DND-41 (cell line): Measurements from ENCODE around the gene TMEM175.

Source experiments
- ATAC-seq: fragments of 200-7000 bp; cut with Tn5 transposase; 3 replicates; pipeline ENCODE4 v1.9.1; 2021; ENCODE audit warnings: low read depth; ENCODE audit not compliant: insufficient read depth
- DNase-seq: peaks from one replicate; pipeline ENCODE4 v3.0.0-alpha.2; 2020
- H2AFZ ChIP-seq: 2 replicates; pipeline ENCODE4 v1.6.0; 2012; ENCODE audit warnings: low read depth, low read length
- H3K27ac ChIP-seq: 2 replicates; pipeline ENCODE4 v1.5.1; 2012; ENCODE audit warnings: low read length, inconsistent platforms
- H3K27me3 ChIP-seq: fragments of 200-600 bp; sonication (generic); 2 replicates; pipeline ENCODE4 v1.6.0; 2012; ENCODE audit warnings: low read length, mild to moderate bottlenecking, inconsistent platforms; ENCODE audit not compliant: insufficient read depth, poor library complexity
- H3K36me3 ChIP-seq: 2 replicates; pipeline ENCODE4 v1.5.1; 2012; ENCODE audit warnings: low read length, inconsistent platforms; ENCODE audit not compliant: insufficient read depth
- H3K4me1 ChIP-seq: 2 replicates; pipeline ENCODE4 v1.5.1; 2012; ENCODE audit warnings: mild to moderate bottlenecking, low read length; ENCODE audit not compliant: insufficient read depth
- H3K4me2 ChIP-seq: 2 replicates; pipeline ENCODE4 v1.6.0; 2012; ENCODE audit warnings: mild to moderate bottlenecking, moderate library complexity, low read length, inconsistent platforms; ENCODE audit not compliant: insufficient read depth
- H3K4me3 ChIP-seq, 2 experiments: fragments of 200-600 bp in 1 of 2; shearing (Covaris generic) in 1 of 2; 2 replicates each; pipeline ENCODE4 v1.5.1; 2012 to 2016; ENCODE audit warnings: inconsistent platforms in 2 of 2, low read length in 2 of 2, mild to moderate bottlenecking in 2 of 2, low read depth in 1 of 2, moderate library complexity in 1 of 2
- H3K79me2 ChIP-seq: 2 replicates; pipeline ENCODE4 v1.6.0; 2012; ENCODE audit warnings: low read length, inconsistent platforms; ENCODE audit not compliant: insufficient read depth
- H3K9ac ChIP-seq: 2 replicates; pipeline ENCODE4 v1.6.0; 2012; ENCODE audit warnings: low read depth, mild to moderate bottlenecking, inconsistent platforms, low read length, moderate library complexity
- H3K9me3 ChIP-seq: 2 replicates; pipeline ENCODE4 v1.5.1; 2012; ENCODE audit warnings: low read length, moderate library complexity, mild to moderate bottlenecking, inconsistent platforms; ENCODE audit not compliant: insufficient read depth, severe bottlenecking
- H4K20me1 ChIP-seq: 2 replicates; pipeline ENCODE4 v1.6.0; 2012; ENCODE audit warnings: low read length; ENCODE audit not compliant: insufficient read depth
- CTCF ChIP-seq: IDR thresholded peaks from 2 replicates; pipeline ENCODE4 v1.5.1; 2012; ENCODE audit warnings: borderline replicate concordance, low read length, moderate library complexity, mild to moderate bottlenecking; ENCODE audit not compliant: poor library complexity, severe bottlenecking; ENCODE audit errors: extremely low read depth
- EZH2 ChIP-seq: IDR thresholded peaks from 3 replicates; pipeline ENCODE4 v1.6.1; 2012; ENCODE audit warnings: borderline replicate concordance, low read depth, mild to moderate bottlenecking, moderate library complexity, low read length, inconsistent platforms; ENCODE audit not compliant: severe bottlenecking

TMEM175 gene

DNA sequence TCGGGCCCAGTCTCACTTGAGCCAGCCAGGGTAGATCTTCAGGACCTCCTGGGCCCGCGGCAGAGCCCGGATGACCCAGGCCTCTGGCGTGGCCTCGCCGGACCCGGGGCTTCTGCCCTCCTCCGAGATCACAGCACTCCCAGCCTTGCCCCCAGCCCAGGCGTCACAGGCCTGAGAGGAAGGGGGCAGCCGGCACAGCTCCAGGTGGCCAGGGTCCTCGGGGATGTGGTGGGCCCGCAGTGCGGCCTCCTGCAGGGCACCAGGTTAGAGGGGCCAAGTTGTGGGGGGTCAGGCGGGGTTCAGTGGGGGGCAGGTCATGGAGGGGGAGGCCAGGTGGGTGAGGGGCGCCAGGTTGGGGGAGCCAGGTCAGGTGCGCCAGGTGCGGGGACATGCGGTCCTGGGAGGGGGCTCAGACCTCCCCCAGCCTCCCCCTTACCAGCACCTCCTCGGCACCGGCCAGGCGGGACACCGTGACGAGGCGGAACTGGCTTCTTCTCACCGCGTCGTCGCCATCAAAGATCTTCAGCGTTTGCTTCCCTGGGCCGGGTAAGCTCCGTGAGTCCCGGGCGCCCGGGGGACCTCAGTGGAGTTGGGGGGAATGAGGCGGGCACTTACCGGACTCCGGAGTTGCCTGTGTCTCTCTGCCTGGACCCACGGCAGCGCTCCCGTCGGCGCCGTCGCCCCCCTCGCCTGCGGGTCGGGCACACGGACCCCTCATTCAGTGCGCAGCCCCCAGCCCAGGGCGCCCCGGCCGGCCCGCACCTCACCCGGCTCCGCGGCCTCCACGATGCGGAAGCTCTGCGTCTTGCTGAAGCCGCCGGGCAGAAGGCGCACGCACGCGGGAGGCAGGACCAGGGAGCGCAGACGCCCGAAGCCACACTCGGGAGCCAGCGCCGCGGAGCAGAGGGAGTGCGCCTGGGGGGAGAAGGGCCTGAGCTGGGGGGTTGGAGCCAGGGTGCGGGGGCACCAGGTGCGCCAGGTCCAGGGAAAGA lies 35.1 kb downstream of the TMEM175 start:
- H3K4me2 ChIP-seq = no peak overlapping the region

DNA sequence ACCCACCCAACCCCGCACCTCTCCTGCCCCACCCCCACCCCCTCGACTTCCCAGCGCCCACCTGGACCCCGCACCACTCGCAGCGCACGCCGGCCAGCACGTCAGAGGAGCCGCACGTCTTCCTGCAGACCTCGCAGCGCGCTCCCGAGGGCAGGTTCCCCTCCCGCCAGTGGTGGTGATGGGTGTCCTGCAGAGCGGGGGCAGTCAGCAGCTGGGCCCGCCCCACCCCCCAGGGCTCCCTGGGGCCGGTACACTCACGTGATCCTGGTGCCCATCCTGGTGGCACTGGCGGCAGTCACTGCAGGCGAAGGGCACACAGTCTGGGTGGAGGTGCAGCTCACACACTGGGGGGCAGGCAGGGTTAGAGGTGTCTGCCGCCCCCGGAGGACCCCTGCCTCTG lies 36.0 kb downstream of the TMEM175 start:
- Histone ChIP-seq H3K4me3 (no peak overlapping the region), H3K79me2 (peaks cover 22% of the 10 kb centered on the region), H4K20me1 (peaks cover 34% of the 10 kb centered on the region), H3K9ac (no peak overlapping the region), H3K36me3 (peaks cover 41% of the 10 kb centered on the region), H2AFZ (no peak overlapping the region), H3K4me2 (no peak overlapping the region), H3K9me3 (no peaks in the 10 kb centered on the region), H3K27me3 (no peaks in the 10 kb centered on the region), H3K4me1 (peaks cover 19% of the 10 kb centered on the region), H3K27ac (no peak overlapping the region)
- DNase-seq (no peak), ATAC-seq (no peak)
- TF ChIP-seq CTCF = no peak
- TF ChIP-seq EZH2 = no peak

More for the DNA sequence above, 35.1 kb downstream of the TMEM175 start:
- H3K4me3 ChIP-seq = no peak overlapping the region
- DNase-seq (no peak), ATAC-seq (no peak)
- TF ChIP-seq CTCF = no peak
- no peak for TF ChIP-seq EZH2
- H2AFZ ChIP-seq = no peak overlapping the region
- H3K9me3 ChIP-seq = no peaks in the 10 kb centered on the region
- H3K9ac ChIP-seq = no peak overlapping the region
- H3K27ac ChIP-seq = no peak overlapping the region
- no peaks in the 10 kb centered on the region for H3K27me3 ChIP-seq
- peaks cover 49% of the 10 kb centered on the region for H3K36me3 ChIP-seq
- peaks cover 32% of the 10 kb centered on the region for H4K20me1 ChIP-seq
- H3K79me2 ChIP-seq = peaks cover 14% of the 10 kb centered on the region
- H3K4me1 ChIP-seq = peaks cover 14% of the 10 kb centered on the region

DNA sequence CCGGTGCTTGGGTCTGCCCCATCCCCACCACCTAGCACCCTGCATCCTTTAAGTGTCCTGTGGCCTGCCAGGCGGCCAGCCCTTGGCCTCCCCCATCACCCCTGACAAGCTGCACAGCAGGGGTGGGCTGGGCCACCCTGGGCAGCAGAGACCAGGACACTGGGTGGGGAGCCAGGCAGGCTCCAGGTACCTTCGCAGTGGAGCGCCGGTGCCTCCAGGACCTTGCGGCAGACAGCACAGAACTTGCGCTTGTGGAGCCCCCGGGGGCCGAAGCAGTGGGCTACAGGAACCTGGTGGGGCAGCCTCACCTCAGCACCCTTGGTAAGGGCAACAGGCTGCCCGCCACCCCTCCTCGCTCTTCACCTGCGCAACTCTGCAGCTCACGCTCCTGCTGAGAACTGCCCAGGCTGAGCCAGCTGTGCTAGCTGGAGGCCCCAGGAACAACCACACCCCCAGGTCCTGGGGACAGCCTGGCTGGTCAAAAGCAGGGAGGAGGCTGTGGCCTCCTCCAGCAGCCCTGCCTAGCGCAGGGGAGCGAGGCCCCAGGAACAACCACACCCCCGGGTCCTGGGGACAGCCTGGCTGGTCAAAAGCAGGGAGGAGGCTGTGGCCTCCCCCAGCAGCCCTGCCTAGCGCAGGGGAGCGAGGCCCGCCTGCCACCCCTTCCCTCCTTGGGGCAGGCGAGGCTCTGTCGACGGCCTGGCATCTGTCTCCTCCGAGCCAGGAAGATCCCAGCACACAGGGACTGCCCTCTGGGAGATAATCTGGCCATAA lies 36.5 kb downstream of the TMEM175 start:
- H3K36me3 ChIP-seq = peaks cover 35% of the 10 kb centered on the region
- peaks cover 22% of the 10 kb centered on the region for H3K79me2 ChIP-seq
- no peak overlapping the region for H3K27ac ChIP-seq
- H4K20me1 ChIP-seq = peaks cover 34% of the 10 kb centered on the region
- peaks cover 1% of the 10 kb centered on the region for H3K9me3 ChIP-seq
- no peak for TF ChIP-seq CTCF
- no peak for TF ChIP-seq EZH2
- no peak for DNase-seq
- no peak overlapping the region for H3K4me3 ChIP-seq
- H3K4me1 ChIP-seq = peaks cover 19% of the 10 kb centered on the region
- H3K4me2 ChIP-seq = no peak overlapping the region
- no peaks in the 10 kb centered on the region for H3K27me3 ChIP-seq
- no peak overlapping the region for H2AFZ ChIP-seq
- no peak for ATAC-seq
- no peak overlapping the region for H3K9ac ChIP-seq
